ENCODE data around the gene NTNG2.

The NTNG2 gene

DNA sequence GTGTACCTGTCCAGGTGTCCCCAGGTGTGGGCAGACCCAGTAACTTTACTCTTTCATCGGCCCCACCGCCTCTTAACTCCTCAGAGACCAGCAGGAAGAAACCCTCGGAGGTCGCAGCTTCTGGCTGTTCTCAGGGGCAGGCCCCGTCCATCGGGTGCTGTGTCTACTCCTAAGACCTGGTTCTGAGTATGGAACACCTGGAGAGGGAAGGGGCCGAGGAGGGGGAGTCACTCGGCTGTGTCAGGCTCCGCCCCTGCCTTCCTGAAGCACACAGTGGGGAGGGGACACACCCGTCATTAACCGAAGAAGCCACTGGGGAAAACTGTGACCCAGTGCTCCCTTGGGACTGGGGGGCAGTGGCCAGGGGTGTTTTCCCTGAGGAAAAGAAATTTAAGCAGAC is 22.3 kb downstream of the NTNG2 start:
- FAIRE-seq (no peak), DNase-seq (ENCODE audit: insufficient read length, low spot score) (no peak)
- TF ChIP-seq, protein P1, sequence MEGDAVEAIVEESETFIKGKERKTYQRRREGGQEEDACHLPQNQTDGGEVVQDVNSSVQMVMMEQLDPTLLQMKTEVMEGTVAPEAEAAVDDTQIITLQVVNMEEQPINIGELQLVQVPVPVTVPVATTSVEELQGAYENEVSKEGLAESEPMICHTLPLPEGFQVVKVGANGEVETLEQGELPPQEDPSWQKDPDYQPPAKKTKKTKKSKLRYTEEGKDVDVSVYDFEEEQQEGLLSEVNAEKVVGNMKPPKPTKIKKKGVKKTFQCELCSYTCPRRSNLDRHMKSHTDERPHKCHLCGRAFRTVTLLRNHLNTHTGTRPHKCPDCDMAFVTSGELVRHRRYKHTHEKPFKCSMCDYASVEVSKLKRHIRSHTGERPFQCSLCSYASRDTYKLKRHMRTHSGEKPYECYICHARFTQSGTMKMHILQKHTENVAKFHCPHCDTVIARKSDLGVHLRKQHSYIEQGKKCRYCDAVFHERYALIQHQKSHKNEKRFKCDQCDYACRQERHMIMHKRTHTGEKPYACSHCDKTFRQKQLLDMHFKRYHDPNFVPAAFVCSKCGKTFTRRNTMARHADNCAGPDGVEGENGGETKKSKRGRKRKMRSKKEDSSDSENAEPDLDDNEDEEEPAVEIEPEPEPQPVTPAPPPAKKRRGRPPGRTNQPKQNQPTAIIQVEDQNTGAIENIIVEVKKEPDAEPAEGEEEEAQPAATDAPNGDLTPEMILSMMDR (IDR thresholded peaks at IDR 0.05; ENCODE audit: insufficient read depth, missing control alignments): no peak

DNA sequence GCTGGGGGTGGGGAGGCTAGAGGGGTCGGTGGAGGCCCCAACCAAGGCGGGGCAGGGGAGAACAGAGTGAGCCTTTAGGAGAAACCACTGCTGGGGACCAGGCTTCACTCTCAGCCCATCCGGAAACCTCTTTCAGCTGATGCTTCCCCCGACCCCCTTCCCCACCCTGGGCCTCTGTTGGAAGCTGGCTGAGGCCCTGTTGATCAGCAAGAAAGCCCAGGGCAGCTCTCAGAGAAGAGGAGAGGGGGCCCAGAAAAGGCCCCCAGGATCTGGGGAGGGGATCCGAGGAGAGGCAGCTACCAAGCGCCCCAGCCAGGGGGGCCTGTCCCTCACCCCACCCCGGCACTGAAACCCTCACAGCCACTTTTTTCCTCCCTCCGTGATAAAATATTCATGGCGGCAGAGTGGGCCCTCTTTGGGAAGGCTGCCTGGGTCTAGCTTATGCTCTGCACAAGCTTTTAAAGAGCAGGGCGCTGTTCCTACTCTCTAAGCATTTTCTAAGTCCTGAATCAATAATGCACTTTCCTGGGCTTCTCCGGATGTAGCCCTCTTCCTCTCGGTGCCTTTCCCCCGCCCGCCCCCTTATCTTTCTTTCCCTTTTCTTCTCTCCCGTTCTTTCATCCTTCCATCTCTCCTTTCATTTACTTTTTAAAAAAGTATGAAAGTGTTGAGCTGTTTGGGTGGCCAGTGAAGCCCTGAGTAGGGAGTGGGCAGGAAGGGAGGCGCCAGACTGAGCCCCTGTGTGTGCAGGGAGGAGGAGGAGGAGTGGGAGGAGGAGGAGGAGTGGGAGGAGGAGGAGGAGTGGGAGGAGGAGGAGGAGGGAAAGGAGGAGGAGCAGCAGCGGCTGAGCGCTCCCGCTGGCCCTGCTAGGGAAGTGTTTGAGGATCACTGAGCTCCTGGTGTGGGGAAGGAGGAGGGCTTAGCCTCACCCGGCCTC is 23.5 kb downstream of the NTNG2 start:
- TF ChIP-seq, protein P1 (IDR thresholded peaks at IDR 0.05; ENCODE audit: insufficient read depth, missing control alignments): no peak
- DNase-seq (ENCODE audit: insufficient read length, low spot score) (no peak), FAIRE-seq (no peak)

DNA sequence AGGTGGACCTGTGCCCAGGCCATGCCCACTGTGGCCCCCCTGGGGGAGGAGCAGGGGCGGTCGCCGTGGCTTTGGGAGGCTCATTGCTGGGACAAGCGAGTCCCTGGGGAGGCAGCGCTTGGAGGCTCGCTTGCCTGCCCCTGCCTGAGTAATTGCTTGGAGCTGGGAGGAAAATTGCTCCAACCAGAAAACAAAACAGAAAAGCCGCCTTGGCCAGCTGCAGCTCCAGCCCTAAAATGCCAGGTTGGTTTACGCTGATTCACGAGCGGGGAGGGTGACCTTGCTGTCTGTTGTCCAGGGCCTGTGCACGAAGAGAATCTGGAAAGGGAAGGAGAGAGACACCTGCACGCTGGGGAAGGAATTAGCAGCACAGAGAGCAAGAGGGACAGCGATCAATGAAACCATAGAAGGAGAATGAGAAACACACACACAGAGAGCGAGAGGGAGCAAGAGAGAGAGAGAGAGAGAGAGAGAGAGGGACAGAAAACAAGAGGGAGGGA is 25.3 kb downstream of the NTNG2 start:
- no peak for FAIRE-seq
- no peak for DNase-seq (ENCODE audit: insufficient read length, low spot score)
- TF ChIP-seq, protein P1 (IDR thresholded peaks at IDR 0.05; ENCODE audit: insufficient read depth, missing control alignments): no peak

DNA sequence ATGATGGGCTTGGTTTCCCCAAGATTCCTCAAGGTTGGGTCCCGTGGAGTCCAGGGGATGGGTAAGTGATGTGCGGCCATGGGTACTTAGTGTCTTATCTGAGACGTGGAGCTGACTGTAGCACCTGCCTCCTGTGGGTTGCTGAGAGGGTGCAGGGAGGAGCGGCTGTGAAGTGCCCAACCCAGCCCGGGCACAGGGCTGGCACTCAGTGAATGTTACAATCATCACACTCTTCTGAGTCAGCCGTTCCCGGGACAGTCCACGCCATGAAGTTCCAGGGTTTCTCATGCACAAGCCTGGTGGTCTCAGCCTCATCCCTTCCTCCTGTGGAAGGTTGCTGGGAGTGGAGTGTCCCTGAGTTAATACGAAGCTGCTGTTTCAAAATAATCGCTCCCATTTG is 29.1 kb downstream of the NTNG2 start:
- FAIRE-seq (no peak), DNase-seq (ENCODE audit: insufficient read length, low spot score) (no peak)
- TF ChIP-seq, protein P1 (IDR thresholded peaks at IDR 0.05; ENCODE audit: insufficient read depth, missing control alignments): no peak

DNA sequence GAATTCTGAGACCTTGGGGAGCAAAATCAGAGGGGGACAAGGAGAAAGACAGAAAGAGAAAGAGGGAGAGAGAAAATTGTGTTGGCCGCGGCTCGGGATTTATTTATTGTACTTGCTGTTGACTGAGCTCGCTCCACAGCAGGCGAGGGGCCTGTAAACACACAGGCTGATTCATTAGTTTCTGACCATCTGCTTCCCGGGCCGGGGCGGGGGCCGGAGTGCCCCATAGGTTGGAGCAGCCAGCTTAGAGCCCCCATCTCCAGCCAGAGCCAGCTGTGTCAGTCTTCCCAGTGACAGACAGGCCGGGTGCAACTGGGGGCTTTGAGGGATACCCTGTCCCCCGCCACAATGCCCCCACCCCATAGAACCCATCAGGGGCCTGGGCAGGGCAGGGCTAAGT is 30.9 kb downstream of the NTNG2 start:
- no peak for DNase-seq (ENCODE audit: insufficient read length, low spot score)
- TF ChIP-seq, protein P1 (IDR thresholded peaks at IDR 0.05; ENCODE audit: insufficient read depth, missing control alignments): no peak
- no peak for FAIRE-seq

DNA sequence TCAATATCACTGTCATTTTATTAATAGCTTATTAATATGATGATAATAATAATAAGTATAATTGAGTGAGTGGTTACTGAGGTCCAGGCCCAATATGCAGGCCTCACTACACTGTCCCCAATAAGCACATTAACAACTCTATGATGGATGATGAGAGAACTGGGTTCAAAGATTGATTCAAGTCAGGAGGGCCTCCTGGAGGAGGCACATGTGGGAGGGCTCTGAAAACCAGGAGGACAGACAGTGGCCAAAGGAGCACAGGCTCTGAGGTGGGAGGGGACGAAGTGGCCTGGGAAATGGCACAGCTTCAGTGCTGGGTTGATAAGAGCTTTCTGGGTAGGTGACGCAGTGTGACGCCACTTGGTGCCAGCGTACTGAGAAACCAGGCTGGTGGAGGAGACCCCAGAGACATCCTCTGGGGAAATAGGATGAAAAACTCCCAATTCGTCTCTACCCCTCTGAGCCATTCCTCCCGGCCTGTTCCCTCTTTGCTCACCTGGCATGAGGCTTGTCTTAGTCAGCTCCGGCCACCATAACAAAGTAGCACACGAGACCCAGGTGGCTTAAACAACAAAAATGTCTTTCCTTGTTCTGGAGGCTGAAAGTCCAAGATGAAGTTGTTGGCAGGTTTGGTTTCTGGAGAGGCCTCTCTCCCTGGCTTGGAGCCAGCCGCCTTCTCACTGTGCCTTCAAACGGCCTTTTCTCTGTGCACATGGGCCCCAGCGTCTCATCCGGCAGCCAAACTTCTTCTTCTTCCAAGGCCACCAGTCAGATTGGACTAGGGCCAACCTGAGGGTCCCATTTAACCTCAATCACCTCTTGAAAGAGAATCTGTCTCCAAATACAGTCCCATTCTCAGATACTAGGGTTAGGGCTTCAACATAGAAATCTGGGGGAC is 31.6 kb downstream of the NTNG2 start:
- TF ChIP-seq, protein P1 (IDR thresholded peaks at IDR 0.05; ENCODE audit: insufficient read depth, missing control alignments): no peak
- FAIRE-seq (no peak), DNase-seq (ENCODE audit: insufficient read length, low spot score) (no peak)
